Muscle layer of colon (tissue), 2 donors: ENCODE results near the gene NCOA4.
"Not testable (repeated sequence)": the region's sequence is repeated elsewhere in the genome, so short reads cannot be mapped to it uniquely, and the experiment has no call there.

Experiments
- H3K27ac ChIP-seq: one replicate; pipeline ENCODE4 v1.7.0; 2013; ENCODE audit warnings: low read depth, mild to moderate bottlenecking, low read length, moderate library complexity
- H3K27me3 ChIP-seq, 2 donors: one replicate each; pipeline ENCODE4 v1.7.0; 2013; ENCODE audit warnings: low read length in 2 of 2, mild to moderate bottlenecking in 2 of 2; ENCODE audit not compliant: insufficient read depth in 2 of 2, control insufficient read depth in 1 of 2
- H3K36me3 ChIP-seq: one replicate; pipeline ENCODE4 v1.7.0; 2013; ENCODE audit warnings: mild to moderate bottlenecking, low read length; ENCODE audit not compliant: insufficient read depth
- H3K4me1 ChIP-seq: one replicate; pipeline ENCODE4 v1.7.0; 2013; ENCODE audit warnings: mild to moderate bottlenecking, low read length; ENCODE audit not compliant: insufficient read depth
- H3K4me3 ChIP-seq, 2 donors: one replicate each; pipeline ENCODE4 v1.7.0; 2013; ENCODE audit warnings: low read length in 2 of 2, low read depth in 1 of 2, mild to moderate bottlenecking in 1 of 2, moderate library complexity in 1 of 2
- H3K9ac ChIP-seq: one replicate; pipeline ENCODE4 v1.7.0; 2013; ENCODE audit warnings: low read length
- H3K9me3 ChIP-seq: one replicate; pipeline ENCODE4 v1.7.0; 2013; ENCODE audit warnings: mild to moderate bottlenecking, low read length
- donor health status: abdominal sarcoma.
- donor health status: Adenocarcinoma of cecum.

Gene NCOA4

DNA sequence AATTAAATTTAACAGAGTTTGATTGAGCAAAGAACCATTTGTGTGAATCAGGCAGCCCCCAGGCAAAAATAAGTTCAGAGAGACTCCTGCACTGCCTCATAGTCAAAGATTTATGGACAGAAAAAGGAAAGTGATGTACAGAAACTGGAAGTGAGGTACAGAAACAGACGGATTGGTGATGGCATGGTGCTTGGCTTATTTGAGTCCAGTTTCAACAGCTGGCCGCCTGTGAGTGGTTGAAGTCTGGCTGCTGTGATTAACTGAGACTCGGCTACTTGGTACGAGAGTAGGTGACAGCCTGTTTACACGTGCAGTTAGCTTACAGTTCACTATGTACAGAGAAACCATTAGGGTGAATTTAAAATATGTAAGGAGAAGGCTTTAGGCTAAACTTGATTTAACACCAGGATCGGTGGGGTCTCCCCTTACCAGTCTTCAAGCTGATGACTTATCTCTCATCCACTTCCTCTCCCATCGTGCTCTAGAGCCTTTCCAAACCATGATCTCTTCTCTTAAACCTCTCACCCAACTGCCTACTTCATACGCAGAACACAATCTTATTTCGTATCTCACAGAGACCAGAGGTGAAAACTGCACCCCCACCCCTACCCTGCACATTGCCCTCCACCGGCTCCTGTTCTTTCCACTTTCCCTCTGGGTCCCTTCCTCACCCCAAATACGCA, 20.7 kb upstream of the NCOA4 start:
- Histone ChIP-seq H3K9me3 (no peaks in the 10 kb centered on the region), H3K36me3 (no peaks in the 10 kb centered on the region), H3K27me3 (no peaks in the 10 kb centered on the region), H3K4me1 (no peaks in the 10 kb centered on the region), H3K4me3 (no peak overlapping the region), H3K27ac (no peak overlapping the region), H3K9ac (no peak overlapping the region)

DNA sequence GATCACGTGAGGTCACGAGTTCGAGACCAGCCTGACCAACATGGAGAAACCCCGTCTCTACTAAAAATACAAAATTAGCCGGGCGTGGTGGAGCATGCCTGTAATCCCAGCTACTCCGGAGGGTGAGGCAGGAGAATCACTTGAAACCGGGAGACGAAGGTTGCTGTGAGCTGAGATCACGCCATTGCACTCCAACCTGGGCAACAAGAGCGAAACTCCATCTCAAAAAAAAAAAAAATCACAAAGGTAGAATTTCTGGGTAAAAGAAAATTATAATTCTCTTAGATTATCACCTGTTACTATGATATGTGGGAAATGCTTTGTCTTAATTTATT, 19.0 kb upstream of the NCOA4 start:
- not testable (repeated sequence) for H3K9ac ChIP-seq, H3K27ac ChIP-seq, H3K9me3 ChIP-seq, H3K27me3 ChIP-seq, H3K36me3 ChIP-seq, H3K4me3 ChIP-seq, H3K4me1 ChIP-seq

DNA sequence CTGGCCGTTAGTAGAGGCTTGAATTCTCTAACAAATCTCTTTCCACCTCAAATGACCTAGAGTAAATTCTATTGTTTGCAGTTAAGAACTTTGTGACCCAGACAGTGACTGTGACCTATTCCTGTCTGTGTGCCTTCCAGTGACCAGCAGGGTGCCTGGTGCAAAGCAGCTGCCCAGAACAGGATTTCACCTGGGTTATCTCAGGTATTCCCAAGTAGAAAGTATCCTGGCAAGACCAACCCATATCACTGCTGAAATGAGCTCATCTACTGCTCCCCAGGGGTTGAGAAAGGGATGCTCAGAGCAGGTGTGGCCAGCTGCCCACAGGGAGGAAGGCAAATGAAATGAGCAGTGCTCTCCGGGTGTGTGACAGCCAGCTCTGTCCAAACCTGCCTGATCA, 17.7 kb upstream of the NCOA4 start:
- no peaks in the 10 kb centered on the region for H3K36me3 ChIP-seq
- no peaks in the 10 kb centered on the region for H3K27me3 ChIP-seq
- H3K9ac ChIP-seq, result no peak overlapping the region
- no peaks in the 10 kb centered on the region for H3K4me1 ChIP-seq
- H3K4me3 ChIP-seq, result no peak overlapping the region
- H3K27ac ChIP-seq, result no peak overlapping the region
- no peaks in the 10 kb centered on the region for H3K9me3 ChIP-seq

DNA sequence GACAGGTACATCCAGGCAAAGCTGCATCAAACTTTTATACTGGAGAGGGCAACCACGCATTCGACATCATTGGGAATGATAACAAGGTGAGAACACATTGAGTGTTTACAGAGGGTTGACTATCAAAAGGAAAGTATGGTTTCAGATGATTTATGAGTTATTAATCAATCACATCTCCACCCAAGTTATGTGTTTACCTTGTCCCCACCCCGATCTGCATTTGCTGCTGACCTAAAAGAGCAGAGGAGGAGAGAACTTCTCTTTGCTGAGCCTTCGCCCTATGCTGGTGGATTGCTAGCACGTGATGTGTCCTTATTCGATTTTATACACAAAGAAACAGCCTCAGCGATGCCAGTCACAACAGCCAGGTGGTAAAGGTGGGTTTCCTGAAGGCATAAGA, 15.8 kb upstream of the NCOA4 start, which contains the start of gene MSMB:
MSMB (minus strand) TSS at position 9 of the 400 bp plus-strand sequence. CDS start 32 bp downstream, outside the sequence.
- Histone ChIP-seq H3K9ac (no peak within 1 kb of the TSS), H3K36me3 (no peaks in the 10 kb centered on the region), H3K27me3 (no peaks in the 10 kb centered on the region), H3K27ac (no peak within 1 kb of the TSS), H3K4me1 (no peaks in the 10 kb centered on the region), H3K9me3 (no peaks in the 10 kb centered on the region), H3K4me3 (no peak within 1 kb of the TSS)

DNA sequence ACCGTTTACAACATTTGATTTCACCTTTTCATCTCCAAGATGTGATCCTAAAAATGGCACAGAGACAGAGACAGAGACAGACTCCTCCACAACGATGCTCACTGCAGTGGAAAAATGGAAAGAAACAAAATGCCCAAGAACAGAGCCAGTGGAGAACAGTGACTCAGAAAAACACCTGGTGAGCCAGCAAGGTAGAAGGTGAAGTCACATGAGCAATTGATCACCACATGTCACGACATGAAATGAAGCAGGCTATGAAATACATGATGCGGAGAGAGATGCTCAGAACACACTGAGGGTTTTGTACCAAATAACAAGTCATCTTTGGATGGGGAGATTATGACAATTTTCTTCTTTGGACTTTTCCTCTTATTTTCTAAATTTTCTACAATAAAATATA, 12.1 kb upstream of the NCOA4 start:
- no peaks in the 10 kb centered on the region for H3K27me3 ChIP-seq
- no peaks in the 10 kb centered on the region for H3K36me3 ChIP-seq
- H3K27ac ChIP-seq, result no peak overlapping the region
- H3K9ac ChIP-seq, result no peak overlapping the region
- no peaks in the 10 kb centered on the region for H3K4me1 ChIP-seq
- H3K9me3 ChIP-seq, result no peaks in the 10 kb centered on the region
- H3K4me3 ChIP-seq, result no peak overlapping the region

DNA sequence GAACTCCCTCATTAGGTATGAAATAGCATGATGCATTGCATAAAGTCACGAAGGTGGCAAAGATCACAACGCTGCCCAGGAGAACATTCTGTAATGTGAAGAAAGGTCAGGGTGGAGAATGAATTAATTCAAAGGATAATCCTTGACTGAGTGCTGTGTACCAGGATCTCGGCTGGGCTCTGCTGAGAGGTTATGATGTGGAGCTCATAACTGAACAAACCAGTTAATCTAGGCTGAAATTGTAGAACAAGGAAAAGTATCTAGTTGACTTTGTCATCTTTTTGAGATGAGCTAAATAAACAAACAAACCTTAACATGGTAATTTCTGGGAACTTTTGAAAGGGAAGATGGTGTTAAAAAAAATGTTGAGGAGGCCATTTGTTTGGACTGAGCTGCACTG, 9.6 kb upstream of the NCOA4 start:
- Histone ChIP-seq H3K36me3 (no peaks in the 10 kb centered on the region), H3K9ac (no peak overlapping the region), H3K4me1 (no peaks in the 10 kb centered on the region), H3K4me3 (no peak overlapping the region), H3K27ac (no peak overlapping the region), H3K9me3 (no peaks in the 10 kb centered on the region), H3K27me3 (no peaks in the 10 kb centered on the region)

DNA sequence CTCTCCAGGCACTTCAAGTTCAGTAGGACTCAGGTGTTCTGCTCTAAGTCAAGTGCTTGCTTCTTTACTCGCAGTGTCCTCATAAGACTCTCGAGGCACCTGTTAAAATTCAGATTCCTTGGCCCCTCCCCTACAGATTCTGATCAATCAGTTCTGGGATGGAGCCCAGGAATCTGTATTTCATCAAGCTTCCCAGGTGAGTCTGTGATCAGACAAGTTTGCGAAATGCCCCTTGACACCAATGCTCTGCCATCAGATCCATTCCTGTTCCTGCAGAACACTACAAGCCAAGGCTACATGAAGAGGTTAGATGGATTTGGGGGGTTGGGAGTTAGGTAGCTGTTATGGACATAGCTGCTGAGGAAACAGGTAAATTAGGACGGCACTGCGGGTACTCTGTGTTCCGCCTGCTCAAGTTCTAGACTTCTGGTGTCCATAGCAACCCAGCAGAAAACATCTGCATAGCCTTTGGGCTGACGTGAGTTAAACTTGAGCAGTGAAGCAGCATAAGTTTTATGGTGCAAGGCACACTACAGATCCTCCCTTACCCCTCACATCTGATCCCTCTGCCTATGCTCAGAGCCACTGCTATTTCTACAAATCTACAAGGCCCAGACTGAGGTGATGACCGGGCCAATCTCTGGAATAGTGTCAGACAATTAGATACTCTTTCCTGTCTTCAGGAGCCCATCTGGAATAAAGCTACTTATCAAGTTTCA, 6.8 kb upstream of the NCOA4 start:
- Histone ChIP-seq H3K36me3 (no peaks in the 10 kb centered on the region), H3K9ac (no peak overlapping the region), H3K27ac (no peak overlapping the region), H3K4me3 (no peak overlapping the region), H3K4me1 (no peaks in the 10 kb centered on the region), H3K27me3 (no peaks in the 10 kb centered on the region), H3K9me3 (no peaks in the 10 kb centered on the region)

DNA sequence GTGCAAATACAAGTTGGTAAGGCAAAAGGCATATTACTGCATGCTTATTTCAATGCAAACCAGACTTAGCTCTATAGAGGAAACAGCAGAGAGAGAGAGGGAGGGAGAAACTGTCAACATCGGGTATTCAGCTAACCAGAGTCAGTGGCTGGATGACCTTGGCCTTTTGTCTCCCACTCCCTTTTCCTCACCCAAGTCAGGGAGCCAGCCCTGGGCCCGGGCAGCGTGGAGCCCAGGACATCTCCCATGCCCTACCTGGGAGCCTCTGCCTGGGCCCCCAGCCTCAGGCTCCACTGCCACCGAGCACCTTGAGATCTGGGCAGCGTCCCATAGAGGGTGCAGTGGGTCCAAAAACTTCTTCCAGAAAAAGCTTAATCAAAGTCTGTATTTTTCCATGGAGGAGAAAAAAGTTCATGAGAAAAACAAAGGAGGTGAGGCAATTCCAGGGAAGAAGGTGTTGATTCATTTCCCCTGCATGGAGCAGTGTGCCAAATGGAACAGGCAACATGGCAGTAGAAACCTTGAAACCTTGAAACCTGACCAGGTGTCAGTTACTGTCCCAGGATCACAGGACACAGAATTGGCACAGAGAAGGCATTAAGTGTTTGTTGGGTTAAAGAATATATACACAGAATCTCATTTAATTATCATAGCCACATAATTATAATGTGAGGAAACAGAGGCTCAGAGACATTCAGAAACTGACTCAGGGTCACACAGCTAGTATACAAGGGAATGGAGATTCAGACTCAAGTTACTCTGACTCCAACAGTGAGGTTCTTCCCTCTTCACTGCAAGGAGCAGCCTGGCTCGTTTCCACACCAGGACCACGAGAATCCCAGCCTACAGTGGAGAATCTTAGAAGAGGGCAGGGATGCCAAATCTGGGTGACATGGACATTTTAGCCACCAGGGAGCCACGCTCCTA, 5.8 kb upstream of the NCOA4 start:
- H3K4me1 ChIP-seq, result no peaks in the 10 kb centered on the region
- H3K4me3 ChIP-seq, result no peak overlapping the region
- H3K27me3 ChIP-seq, result no peaks in the 10 kb centered on the region
- H3K9ac ChIP-seq, result no peak overlapping the region
- no peak overlapping the region for H3K27ac ChIP-seq
- H3K36me3 ChIP-seq, result no peaks in the 10 kb centered on the region
- no peaks in the 10 kb centered on the region for H3K9me3 ChIP-seq

DNA sequence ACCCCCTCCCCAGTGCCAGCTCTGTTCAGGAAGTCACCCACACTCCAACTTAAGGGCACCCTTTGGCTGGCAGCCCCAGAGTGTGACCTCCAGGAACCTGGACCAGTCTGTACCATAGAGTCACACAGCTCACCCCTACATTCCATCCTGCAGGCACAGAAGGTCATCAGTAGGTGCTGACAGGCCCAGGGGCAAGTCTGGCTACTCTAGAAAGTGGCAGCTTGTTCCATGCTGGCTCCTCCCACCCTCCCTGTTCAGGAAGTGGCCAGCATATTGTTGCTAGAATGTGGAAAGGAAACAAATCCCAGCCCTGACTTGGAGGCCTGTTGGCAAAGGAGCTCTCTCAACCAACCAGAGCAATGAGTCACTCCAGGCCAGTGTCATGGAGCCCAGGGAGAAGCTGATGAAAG, 3.2 kb upstream of the NCOA4 start:
- Histone ChIP-seq H3K9ac (no peak overlapping the region), H3K9me3 (no peaks in the 10 kb centered on the region), H3K27me3 (no peaks in the 10 kb centered on the region), H3K4me1 (peaks cover 12% of the 10 kb centered on the region), H3K27ac (no peak overlapping the region), H3K4me3 (no peak overlapping the region), H3K36me3 (no peaks in the 10 kb centered on the region)

DNA sequence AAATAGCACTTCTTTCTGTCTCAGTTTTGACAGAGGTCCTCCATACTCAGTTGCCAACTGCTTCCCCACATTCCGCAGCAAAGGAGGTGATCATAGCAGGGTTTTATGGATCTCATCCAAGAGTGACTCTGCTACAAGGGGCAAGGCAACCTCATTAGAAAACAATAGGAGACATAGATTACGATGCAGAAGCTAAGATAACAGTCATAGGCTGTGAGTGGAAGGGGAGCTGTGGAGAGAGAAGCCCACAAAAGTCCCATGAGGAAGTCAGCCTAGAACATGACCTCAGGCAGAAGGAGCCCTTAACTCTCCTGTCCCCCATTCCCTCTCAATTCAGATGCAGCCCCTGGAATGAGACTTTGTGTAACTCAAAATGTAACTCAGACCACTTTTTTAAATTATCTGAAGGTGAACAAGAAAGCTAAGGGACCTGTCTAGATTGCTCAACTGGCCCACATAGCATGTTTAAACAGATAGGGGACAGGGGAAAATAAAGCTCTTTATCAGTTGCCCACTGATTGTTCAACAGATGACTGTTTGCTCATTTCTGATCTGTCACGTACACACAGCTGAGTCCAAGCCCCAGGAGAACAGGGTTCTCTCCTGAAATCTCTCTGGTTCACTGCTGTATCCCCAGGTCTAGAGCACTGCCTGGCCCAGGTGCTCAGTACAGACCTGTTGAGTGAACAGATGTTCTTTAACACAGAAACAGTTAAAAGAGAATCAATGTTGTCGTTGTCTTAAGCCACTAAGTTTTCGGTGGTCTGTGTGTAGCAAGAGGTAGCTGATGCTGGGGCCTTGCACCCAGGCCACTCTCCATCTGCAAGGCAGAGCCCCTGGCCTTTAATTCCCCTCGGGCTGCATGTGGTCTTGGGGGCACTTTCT, 1.5 kb upstream of the NCOA4 start:
- H3K4me1 ChIP-seq, result peaks cover 27% of the 10 kb centered on the region
- no peak overlapping the region for H3K27ac ChIP-seq
- no peak overlapping the region for H3K9ac ChIP-seq
- no peaks in the 10 kb centered on the region for H3K27me3 ChIP-seq
- H3K9me3 ChIP-seq, result no peaks in the 10 kb centered on the region
- H3K36me3 ChIP-seq, result no peaks in the 10 kb centered on the region
- H3K4me3 ChIP-seq, result no peak overlapping the region
